HepG2 (cell line): Measurements from ENCODE around the gene BFAR. TPM values are rescaled to one million over a fixed set of nuclear protein-coding genes. Genes with fewer than 3 reads are reported as not detected.
A peak's percentile ranks its signal among the peaks of the same experiment; 100 is the strongest.

Experiments
- ARNTL ChIP-seq: sonication (generic); formaldehyde crosslinking; IDR thresholded peaks from 2 replicates; pipeline ENCODE4 v1.4.0; 2020; ENCODE audit warnings: mild to moderate bottlenecking, missing genetic modification reagents
- DPF2 ChIP-seq: sonication (generic); formaldehyde crosslinking; IDR thresholded peaks from 2 replicates; pipeline ENCODE4 v1.4.0; 2020; ENCODE audit warnings: mild to moderate bottlenecking, low read depth, missing genetic modification reagents, borderline replicate concordance
- ESRRA ChIP-seq: sonication (generic); formaldehyde crosslinking; IDR thresholded peaks from 2 replicates; pipeline ENCODE4 v1.5.1; 2020; ENCODE audit warnings: mild to moderate bottlenecking, low read depth, missing genetic modification reagents
- MTF2 ChIP-seq: sonication (generic); formaldehyde crosslinking; IDR thresholded peaks from 2 replicates; pipeline ENCODE4 v1.5.0; 2020; ENCODE audit warnings: missing genetic modification reagents, borderline replicate concordance
- RARG ChIP-seq: sonication (generic); formaldehyde crosslinking; IDR thresholded peaks from 2 replicates; pipeline ENCODE4 v1.4.0; 2020; ENCODE audit warnings: low read depth, mild to moderate bottlenecking, missing genetic modification reagents
- SMAD9 ChIP-seq: sonication (generic); formaldehyde crosslinking; IDR thresholded peaks from 2 replicates; pipeline ENCODE4 v1.5.1; 2020; ENCODE audit warnings: mild to moderate bottlenecking, missing genetic modification reagents
- SMC3 ChIP-seq: IDR thresholded peaks from 2 replicates; pipeline ENCODE4 v1.6.1; 2011; ENCODE audit warnings: low read length, improper control_type of control experiment
- ZBTB21 ChIP-seq: sonication (generic); formaldehyde crosslinking; IDR thresholded peaks from 2 replicates; pipeline ENCODE4 v1.4.0; 2020; ENCODE audit warnings: missing genetic modification reagents
- ZMYM4 ChIP-seq: sonication (generic); formaldehyde crosslinking; IDR thresholded peaks from 2 replicates; pipeline ENCODE4 v1.8.1; 2023; ENCODE audit warnings: mild to moderate bottlenecking, missing genetic modification reagents
- ZNF296 ChIP-seq: sonication (generic); formaldehyde crosslinking; conservative IDR thresholded peaks from 2 replicates; pipeline ENCODE4 v1.5.0; 2020; ENCODE audit warnings: mild to moderate bottlenecking, missing genetic modification reagents
- ZNF30 ChIP-seq: sonication (generic); formaldehyde crosslinking; IDR thresholded peaks from 2 replicates; pipeline ENCODE4 v1.5.0; 2020; ENCODE audit warnings: mild to moderate bottlenecking, missing genetic modification reagents
- ZNF367 ChIP-seq: sonication (generic); formaldehyde crosslinking; IDR thresholded peaks from 2 replicates; pipeline ENCODE4 v1.4.0; 2020; ENCODE audit warnings: missing genetic modification reagents, borderline replicate concordance
- ZNF672 ChIP-seq: sonication (generic); formaldehyde crosslinking; IDR thresholded peaks from 2 replicates; pipeline ENCODE4 v1.8.1; 2022; ENCODE audit warnings: missing genetic modification reagents
- polyA plus RNA-seq, 8 experiments: library from polyadenylated mRNA; depleted of rRNA in 3 of 8; stranded (reverse) in 7 of 8; unstranded in 1 of 8; fragments of >200 nt; fragmentation: Illumina TruSeq in 4 of 8; extraction: Trizol in 4 of 8; gene quantifications; 2 replicates each; pipeline versions ENCODE4 v1.2.1 to v1.2.3, GENCODE V29; 2011 to 2016; ENCODE audit warnings: low read depth in 4 of 8, missing spikeins in 1 of 8, mixed read lengths in 1 of 8; ENCODE audit not compliant: insufficient read depth in 1 of 8
- total RNA-seq, 5 experiments: library from RNA; depleted of rRNA; stranded (reverse); fragments of >200 nt; fragmentation: Illumina TruSeq; extraction: Trizol; gene quantifications; 2 replicates each; pipeline ENCODE4 v1.2.3, GENCODE V29; 2016; ENCODE audit warnings: low read depth in 1 of 5
- TF ChIP-seq, protein P1 (sequence below): sonication (generic); formaldehyde crosslinking; IDR thresholded peaks from 2 replicates; pipeline ENCODE4 v1.8.1; 2023; ENCODE audit warnings: mild to moderate bottlenecking, missing genetic modification reagents, borderline replicate concordance
- TF ChIP-seq, protein P2 (sequence below): sonication (generic); formaldehyde crosslinking; conservative IDR thresholded peaks from 2 replicates; pipeline ENCODE4 v1.4.0; 2020; ENCODE audit warnings: missing genetic modification reagents
- TF ChIP-seq, protein P3 (sequence below): sonication (generic); formaldehyde crosslinking; conservative IDR thresholded peaks from 2 replicates; pipeline ENCODE4 v1.8.1; 2023; ENCODE audit warnings: missing genetic modification reagents
- TF ChIP-seq, protein P4 (sequence below): sonication (generic); formaldehyde crosslinking; IDR thresholded peaks from 2 replicates; pipeline ENCODE4 v1.4.0; 2020; ENCODE audit warnings: mild to moderate bottlenecking, missing genetic modification reagents

BFAR gene
- total and polyA plus RNA-seq, 2 of the 13 experiments (the other 11 are each of a cell fraction or from before 2014, with no cell fraction given): 96.9 to 120 TPM

DNA sequence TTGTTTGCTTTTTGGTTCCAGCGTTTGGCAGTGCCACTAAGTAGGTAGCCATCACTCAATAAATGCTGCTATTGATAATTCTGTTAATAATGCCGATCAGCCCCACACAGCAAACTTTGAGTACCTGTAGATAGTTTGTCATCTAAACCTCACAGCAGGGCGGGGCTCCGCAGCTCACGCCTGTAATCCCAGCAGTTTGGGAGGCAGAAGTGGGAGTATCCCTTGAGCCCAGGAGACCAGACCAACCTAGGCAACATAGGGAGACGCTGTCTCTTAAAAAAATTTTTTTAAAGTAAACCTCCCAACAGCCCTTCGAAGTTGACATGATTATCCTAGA, 1.6 kb downstream of the BFAR start (continued):
- 0 out of 2 replicates have a peak, but pooled peaks have one; percentile 12 for TF ChIP-seq ARNTL (CRISPR knock-in tag)
- TF ChIP-seq, protein P1, sequence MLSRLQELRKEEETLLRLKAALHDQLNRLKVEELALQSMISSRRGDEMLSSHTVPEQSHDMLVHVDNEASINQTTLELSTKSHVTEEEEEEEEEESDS: 0 out of 2 replicates have a peak, but pooled peaks have one; percentile 34
- TF ChIP-seq ESRRA (CRISPR knock-in tag): no peak
- 0 out of 2 replicates have a peak, but pooled peaks have one; percentile 11 for TF ChIP-seq SMAD9
- no peak for TF ChIP-seq ZNF367 (CRISPR knock-in tag)
- peak; percentile 25; the same call in 1 of the 2 replicates for TF ChIP-seq ZMYM4 (CRISPR knock-in tag)
- TF ChIP-seq ZNF30 (CRISPR knock-in tag): 0 out of 2 replicates have a peak, but pooled peaks have one; percentile 33
- TF ChIP-seq, protein P2, sequence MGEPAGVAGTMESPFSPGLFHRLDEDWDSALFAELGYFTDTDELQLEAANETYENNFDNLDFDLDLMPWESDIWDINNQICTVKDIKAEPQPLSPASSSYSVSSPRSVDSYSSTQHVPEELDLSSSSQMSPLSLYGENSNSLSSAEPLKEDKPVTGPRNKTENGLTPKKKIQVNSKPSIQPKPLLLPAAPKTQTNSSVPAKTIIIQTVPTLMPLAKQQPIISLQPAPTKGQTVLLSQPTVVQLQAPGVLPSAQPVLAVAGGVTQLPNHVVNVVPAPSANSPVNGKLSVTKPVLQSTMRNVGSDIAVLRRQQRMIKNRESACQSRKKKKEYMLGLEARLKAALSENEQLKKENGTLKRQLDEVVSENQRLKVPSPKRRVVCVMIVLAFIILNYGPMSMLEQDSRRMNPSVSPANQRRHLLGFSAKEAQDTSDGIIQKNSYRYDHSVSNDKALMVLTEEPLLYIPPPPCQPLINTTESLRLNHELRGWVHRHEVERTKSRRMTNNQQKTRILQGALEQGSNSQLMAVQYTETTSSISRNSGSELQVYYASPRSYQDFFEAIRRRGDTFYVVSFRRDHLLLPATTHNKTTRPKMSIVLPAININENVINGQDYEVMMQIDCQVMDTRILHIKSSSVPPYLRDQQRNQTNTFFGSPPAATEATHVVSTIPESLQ: no peak
- no peak for TF ChIP-seq ZNF672 (CRISPR knock-in tag)
- TF ChIP-seq SMC3: no peak
- TF ChIP-seq MTF2 (CRISPR knock-in tag): peak; percentile 29; the same call in 1 of the 2 replicates
- no peak for TF ChIP-seq ZNF296 (CRISPR knock-in tag)
- TF ChIP-seq, protein P3, sequence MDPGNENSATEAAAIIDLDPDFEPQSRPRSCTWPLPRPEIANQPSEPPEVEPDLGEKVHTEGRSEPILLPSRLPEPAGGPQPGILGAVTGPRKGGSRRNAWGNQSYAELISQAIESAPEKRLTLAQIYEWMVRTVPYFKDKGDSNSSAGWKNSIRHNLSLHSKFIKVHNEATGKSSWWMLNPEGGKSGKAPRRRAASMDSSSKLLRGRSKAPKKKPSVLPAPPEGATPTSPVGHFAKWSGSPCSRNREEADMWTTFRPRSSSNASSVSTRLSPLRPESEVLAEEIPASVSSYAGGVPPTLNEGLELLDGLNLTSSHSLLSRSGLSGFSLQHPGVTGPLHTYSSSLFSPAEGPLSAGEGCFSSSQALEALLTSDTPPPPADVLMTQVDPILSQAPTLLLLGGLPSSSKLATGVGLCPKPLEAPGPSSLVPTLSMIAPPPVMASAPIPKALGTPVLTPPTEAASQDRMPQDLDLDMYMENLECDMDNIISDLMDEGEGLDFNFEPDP: 0 out of 2 replicates have a peak, but pooled peaks have one; percentile 50
- TF ChIP-seq, protein P4, sequence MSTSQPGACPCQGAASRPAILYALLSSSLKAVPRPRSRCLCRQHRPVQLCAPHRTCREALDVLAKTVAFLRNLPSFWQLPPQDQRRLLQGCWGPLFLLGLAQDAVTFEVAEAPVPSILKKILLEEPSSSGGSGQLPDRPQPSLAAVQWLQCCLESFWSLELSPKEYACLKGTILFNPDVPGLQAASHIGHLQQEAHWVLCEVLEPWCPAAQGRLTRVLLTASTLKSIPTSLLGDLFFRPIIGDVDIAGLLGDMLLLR (CRISPR knock-in tag): peak; percentile 7; the same call in 1 of the 2 replicates
- 0 out of 2 replicates have a peak, but pooled peaks have one; percentile 3 for TF ChIP-seq DPF2
- 0 out of 2 replicates have a peak, but pooled peaks have one; percentile 17 for TF ChIP-seq RARG
- 0 out of 2 replicates have a peak, but pooled peaks have one; percentile 2 for TF ChIP-seq ZBTB21 (CRISPR knock-in tag)
